HL-60 (cell line): Measurements from ENCODE around the gene ELOA.
A peak's percentile ranks its signal among the peaks of the same experiment; 100 is the strongest.

Experiments used
- DNase-seq, 2 experiments: peaks; one replicate each; pipeline ENCODE4 v3.0.0-alpha.2; 2010 to 2020; ENCODE audit warnings: low read depth in 1 of 2, low spot score in 1 of 2
- H3K27ac ChIP-seq: fragments of 250-450 bp; sonication (Bioruptor Pico); replicated peaks from 2 replicates; pipeline ENCODE4 v1.5.1; 2020; ENCODE audit warnings: mild to moderate bottlenecking, moderate library complexity
- H3K27me3 ChIP-seq: fragments of 250-450 bp; sonication (Bioruptor Pico); 2 replicates; pipeline ENCODE4 v1.5.1; 2021; ENCODE audit warnings: mild to moderate bottlenecking, moderate library complexity; ENCODE audit not compliant: insufficient read depth, poor library complexity, severe bottlenecking
- H3K4me3 ChIP-seq: replicated peaks from 2 replicates; pipeline ENCODE4 v1.5.1; 2011; ENCODE audit warnings: mild to moderate bottlenecking, control low read depth, low read length; ENCODE audit not compliant: insufficient read depth
- CTCF ChIP-seq: IDR thresholded peaks from one replicate; pipeline ENCODE4 v1.5.1; 2011; ENCODE audit warnings: low read length, control low read depth, inconsistent platforms; ENCODE audit not compliant: insufficient read depth
- GABPA ChIP-seq: IDR thresholded peaks from 2 replicates; pipeline ENCODE4 v1.6.1; 2012; ENCODE audit warnings: low read depth
- POLR2AphosphoS5 ChIP-seq: IDR thresholded peaks from 2 replicates; pipeline ENCODE4 v1.6.1; 2012; ENCODE audit warnings: low read depth
- REST ChIP-seq: IDR thresholded peaks from 2 replicates; pipeline ENCODE4 v1.6.1; 2012; ENCODE audit warnings: low read depth; ENCODE audit not compliant: insufficient replicate concordance
- SPI1 ChIP-seq: IDR thresholded peaks from 2 replicates; pipeline ENCODE4 v1.6.1; 2012; ENCODE audit warnings: low read depth, mild to moderate bottlenecking, borderline replicate concordance

ELOA gene

GRCh38 chr1:23788695-23789094 is 45.4 kb downstream of the ELOA start:
- H3K27me3 ChIP-seq = no peaks in the 10 kb centered on the region
- DNase-seq = no peak
- TF ChIP-seq POLR2AphosphoS5 (no peak), REST (no peak), CTCF (no peak), GABPA (no peak), SPI1 (no peak)
- H3K4me3 ChIP-seq = no peak overlapping the region
- no peak overlapping the region for H3K27ac ChIP-seq

GRCh38 chr1:23790696-23791515 is 47.6 kb downstream of the ELOA start, which contains the start of gene LYPLA2:
Gene LYPLA2 (plus strand): TSS chr1:23791145. CDS start chr1:23792683, 1,538 bp downstream.
- Histone ChIP-seq H3K27me3 (no peaks in the 10 kb centered on the region), H3K4me3 (peak within 1 kb of the TSS; percentile 76), H3K27ac (peak within 1 kb of the TSS; percentile 64)
- TF ChIP-seq GABPA = peak; percentile 95
- peak; percentile 75 for TF ChIP-seq POLR2AphosphoS5
- peak; percentile 41 for TF ChIP-seq REST
- peak; percentile 43; the same call in 1 of the 2 replicates for TF ChIP-seq SPI1
- TF ChIP-seq CTCF = no peak
- DNase-seq = peak; percentile 86 to 94

- no peak for DNase-seq
- Histone ChIP-seq H3K27ac (peak overlapping the region; percentile 64), H3K4me3 (peak overlapping the region; percentile 76), H3K27me3 (no peaks in the 10 kb centered on the region)
- TF ChIP-seq POLR2AphosphoS5 (no peak), REST (no peak), CTCF (no peak), SPI1 (no peak), GABPA (no peak)
Observed at GRCh38 chr1:23791516-23792047, 48.3 kb downstream of the ELOA start.
